Adrenal gland (tissue), 12 donors: ENCODE data around the gene TOR2A. TPM values are rescaled to one million over a fixed set of nuclear protein-coding genes. Genes with fewer than 3 reads are reported as not detected.

Source experiments
- DNase-seq, 7 donors: peaks; one replicate each; pipeline ENCODE4 v3.0.0-alpha.2; 2019 to 2020
- H3K27ac ChIP-seq, 5 donors: fragments of 200-600 bp; sonication (generic) in 4 of 5; 1 replicate in 3 of 5; 2 replicates in 2 of 5; pipeline versions ENCODE4 v1.5.1 to v1.8.0; 2016 to 2020; ENCODE audit warnings: mild to moderate bottlenecking in 1 of 5
- H3K27me3 ChIP-seq: fragments of 200-600 bp; 2 replicates; pipeline ENCODE4 v1.8.0; 2021
- H3K36me3 ChIP-seq, 2 donors: fragments of 200-600 bp; replicated peaks in 1 of 2; 1 replicate in 1 of 2; 2 replicates in 1 of 2; pipeline versions ENCODE4 v1.5.1 to v1.8.0; 2018 to 2022
- H3K4me1 ChIP-seq, 2 donors: fragments of 200-600 bp; replicated peaks in 1 of 2; 1 replicate in 1 of 2; 2 replicates in 1 of 2; pipeline versions ENCODE4 v1.5.1 to v1.8.0; 2018 to 2021
- H3K4me3 ChIP-seq, 4 donors: fragments of 200-600 bp; sonication (generic) in 3 of 4; one replicate each; pipeline ENCODE4 v1.5.1; 2016 to 2018
- H3K9me3 ChIP-seq, 3 donors: fragments of 200-600 bp; sonication (generic) in 1 of 3; replicated peaks in 1 of 3; 1 replicate in 2 of 3; 2 replicates in 1 of 3; pipeline versions ENCODE4 v1.5.1 to v1.8.0; 2016 to 2021
- POLR2A ChIP-seq, 2 donors: fragments of 450-650 bp; IDR thresholded peaks; one replicate each; pipeline ENCODE4 v1.6.1; 2017; ENCODE audit warnings: antibody characterized with exemption in 2 of 2, mild to moderate bottlenecking in 2 of 2, moderate library complexity in 1 of 2
- WGBS, 4 donors: extraction: QIAGEN DNeasy Blood & Tissue Kit in 2 of 4; methylation state at CpG; one replicate each; pipeline versions ENCODE4 v1.1.5 to v1.1.7; 2013 to 2017; 5-methylcytosine and 5-hydroxymethylcytosine counted together
- intact Hi-C, 2 donors: fragments of 100-400 bp; cut with DNase I; formaldehyde crosslinking; loops; one replicate each; pipeline versions ENCODE4 v1.14.1 to v1.15.0; 2022 to 2023
- polyA plus RNA-seq, 3 donors: library from polyadenylated mRNA; stranded (reverse); fragments of 200-250 nt in 2 of 3; fragments of 350-450 nt in 1 of 3; fragmentation: Illumina TruSeq in 1 of 3; extraction: RNeasy Lipid Tissue Mini Kit (QIAGEN cat#74804) in 1 of 3; gene quantifications; one replicate each; pipeline ENCODE4 v1.2.3, GENCODE V29; 2013 to 2014
- total RNA-seq, 9 donors: library from RNA; depleted of rRNA in 4 of 9; stranded (reverse); fragments of >200 nt in 4 of 9; fragments of 120-200 nt in 1 of 9; fragmentation: NEBNext Ultra II Directional in 1 of 9; extraction: Animal tissue kit (Norgen Biotek cat#: 25700) in 1 of 9; gene quantifications; one replicate each; pipeline versions ENCODE4 v1.1.0 to v1.2.4, GENCODE V29; 2013 to 2023
- TF ChIP-seq, protein P1 (sequence below), 6 experiments: fragments of 450-650 bp in 4 of 6; fragments of 200-600 bp in 2 of 6; sonication (generic) in 1 of 6; IDR thresholded peaks; 1 replicate in 5 of 6; 2 replicates in 1 of 6; pipeline versions ENCODE4 v1.5.1 to v1.8.0; 2016 to 2021; ENCODE audit warnings: antibody characterized with exemption in 6 of 6, mild to moderate bottlenecking in 2 of 6, moderate library complexity in 1 of 6
- donor health status: healthy with polysubstance abuse.
- donor health status: Bipolar disorder and iron deficiency.
- donor health status: DM: yes; HTN: yes; CAD: no.
- donor health status: DM: no; HTN: no; CAD: no.
- donor health status: DM: no; HTN: no; CAD: no.
- donor health status: DM: yes; HTN: yes; CAD: no.

The TOR2A gene
- total and polyA plus RNA-seq, 12 donors: 4.3 to 30.6 (median 16.3) TPM

DNA sequence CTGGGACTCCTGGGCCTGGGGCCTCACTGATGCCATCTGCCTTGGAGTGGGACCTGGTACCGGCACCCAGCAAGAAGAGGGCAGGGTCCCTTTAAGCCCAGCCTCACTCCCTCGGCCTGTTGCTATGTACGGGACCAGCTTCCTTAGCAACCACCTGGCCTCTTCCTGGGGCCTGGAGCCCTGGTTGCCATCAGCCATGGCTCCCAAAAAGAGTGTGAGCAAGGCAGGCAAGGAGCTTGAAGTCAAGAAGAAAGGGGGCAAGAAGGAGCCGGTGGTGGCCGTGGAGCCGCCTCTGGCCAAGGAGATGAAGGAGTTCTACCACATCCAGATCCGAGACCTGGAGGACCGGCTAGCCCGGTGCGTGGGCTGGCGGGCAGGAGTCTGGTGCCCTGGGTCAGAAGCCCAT, 28.3 kb downstream of the TOR2A start, which contains the start of gene CFAP157:
CFAP157 (plus strand) TSS at position 153 of the 406 bp plus-strand sequence; CDS start at position 197, 44 bp downstream.
- Histone ChIP-seq H3K9me3 (no peaks in the 10 kb centered on the region), H3K4me3 (no peak within 1 kb of the TSS), H3K36me3 (no peaks in the 10 kb centered on the region), H3K4me1 (no peaks in the 10 kb centered on the region), H3K27me3 (no peaks in the 10 kb centered on the region), H3K27ac (no peak within 1 kb of the TSS)
- DNase-seq: no peak
- TF ChIP-seq POLR2A (IDR thresholded peaks at IDR 0.05): no peak
- TF ChIP-seq, protein P1, sequence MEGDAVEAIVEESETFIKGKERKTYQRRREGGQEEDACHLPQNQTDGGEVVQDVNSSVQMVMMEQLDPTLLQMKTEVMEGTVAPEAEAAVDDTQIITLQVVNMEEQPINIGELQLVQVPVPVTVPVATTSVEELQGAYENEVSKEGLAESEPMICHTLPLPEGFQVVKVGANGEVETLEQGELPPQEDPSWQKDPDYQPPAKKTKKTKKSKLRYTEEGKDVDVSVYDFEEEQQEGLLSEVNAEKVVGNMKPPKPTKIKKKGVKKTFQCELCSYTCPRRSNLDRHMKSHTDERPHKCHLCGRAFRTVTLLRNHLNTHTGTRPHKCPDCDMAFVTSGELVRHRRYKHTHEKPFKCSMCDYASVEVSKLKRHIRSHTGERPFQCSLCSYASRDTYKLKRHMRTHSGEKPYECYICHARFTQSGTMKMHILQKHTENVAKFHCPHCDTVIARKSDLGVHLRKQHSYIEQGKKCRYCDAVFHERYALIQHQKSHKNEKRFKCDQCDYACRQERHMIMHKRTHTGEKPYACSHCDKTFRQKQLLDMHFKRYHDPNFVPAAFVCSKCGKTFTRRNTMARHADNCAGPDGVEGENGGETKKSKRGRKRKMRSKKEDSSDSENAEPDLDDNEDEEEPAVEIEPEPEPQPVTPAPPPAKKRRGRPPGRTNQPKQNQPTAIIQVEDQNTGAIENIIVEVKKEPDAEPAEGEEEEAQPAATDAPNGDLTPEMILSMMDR (IDR thresholded peaks at IDR 0.05): no peak
- WGBS, 4 donors: 62 to 76% (median 67%) methylated on average over 9 to 11 of the region's 11 CpGs
- intact Hi-C loops: no loop called here

GRCh38 chr9:127705577-127706379, 29.3 kb downstream of the TOR2A start:
- H3K27ac ChIP-seq: no peak overlapping the region
- intact Hi-C loops: no loop called here
- no peaks in the 10 kb centered on the region for H3K9me3 ChIP-seq
- no peaks in the 10 kb centered on the region for H3K27me3 ChIP-seq
- no peak for TF ChIP-seq POLR2A (IDR thresholded peaks at IDR 0.05)
- TF ChIP-seq, protein P1 (IDR thresholded peaks at IDR 0.05): no peak
- 75 to 85% (median 78%) methylated on average over 5 to 12 of the region's 12 CpGs for WGBS, 4 donors
- no peaks in the 10 kb centered on the region for H3K4me1 ChIP-seq
- no peak overlapping the region for H3K4me3 ChIP-seq
- no peaks in the 10 kb centered on the region for H3K36me3 ChIP-seq
- no peak for DNase-seq

- no peak overlapping the region for H3K4me3 ChIP-seq
- no peaks in the 10 kb centered on the region for H3K27me3 ChIP-seq
- no peaks in the 10 kb centered on the region for H3K36me3 ChIP-seq
- H3K9me3 ChIP-seq: no peaks in the 10 kb centered on the region
- TF ChIP-seq POLR2A (IDR thresholded peaks at IDR 0.05): no peak
- TF ChIP-seq, protein P1 (IDR thresholded peaks at IDR 0.05): no peak
- intact Hi-C loops: no loop called here
- H3K27ac ChIP-seq: no peak overlapping the region
- H3K4me1 ChIP-seq: peaks cover 0 to 5% of the 10 kb centered on the region in 2 donors
- DNase-seq: no peak
- WGBS, 4 donors: 74 to 87% (median 81%) methylated on average over 8 to 9 of the region's 9 CpGs
Observed at GRCh38 chr9:127703289-127703946, 31.7 kb downstream of the TOR2A start.

GRCh38 chr9:127700594-127701255, 34.4 kb downstream of the TOR2A start:
- Histone ChIP-seq H3K9me3 (no peaks in the 10 kb centered on the region), H3K4me3 (no peak overlapping the region), H3K27me3 (no peaks in the 10 kb centered on the region), H3K27ac (no peak overlapping the region), H3K36me3 (no peaks in the 10 kb centered on the region), H3K4me1 (peaks cover 0 to 13% of the 10 kb centered on the region in 2 donors)
- no peak for DNase-seq
- intact Hi-C loops: no loop called here
- WGBS, 4 donors: 80 to 88% (median 85%) methylated on average over 5 of the region's 5 CpGs
- TF ChIP-seq, protein P1 (IDR thresholded peaks at IDR 0.05): no peak
- no peak for TF ChIP-seq POLR2A (IDR thresholded peaks at IDR 0.05)
